MCF 10A (cell line): ENCODE data around the gene SSH2. TPM values are rescaled to one million over a fixed set of nuclear protein-coding genes. Genes with fewer than 3 reads are reported as not detected.

Experiments used
- BruUV-seq: library from RNA; stranded (reverse); fragments of 400-500 nt; replicated peaks from 2 replicates; lab custom pipeline; 2021; lab: Mats Ljungman, UMichigan
- CTCF ChIA-PET: fragments of 300-600 bp; sonication (Branson Sonifier 250); formaldehyde crosslinking; extraction: SDS; loops from one replicate; lab custom pipeline; 2021; ENCODE audit warnings: antibody characterized with exemption, inconsistent platforms; lab: Yijun Ruan, JAX
- POLR2A ChIA-PET: fragments of 300-600, 350-650 bp; sonication (Branson Sonifier 250); formaldehyde crosslinking; extraction: SDS; loops from one replicate; lab custom pipeline; 2020; ENCODE audit warnings: antibody characterized with exemption, inconsistent platforms; lab: Yijun Ruan, JAX
- DNase-seq: peaks from one replicate; pipeline ENCODE4 v3.0.0-alpha.2; 2018; ENCODE audit not compliant: unreplicated experiment
- H3K27ac Mint-ChIP-seq: one replicate; pipeline ENCODE4 v1.8.0; 2022; ENCODE audit warnings: mild to moderate bottlenecking, low read depth, mixed read lengths; ENCODE audit not compliant: unreplicated experiment
- H3K27me3 Mint-ChIP-seq: one replicate; pipeline ENCODE4 v1.8.0; 2022; ENCODE audit warnings: mixed read lengths; ENCODE audit not compliant: insufficient read depth, unreplicated experiment
- H3K36me3 Mint-ChIP-seq: one replicate; pipeline ENCODE4 v1.8.0; 2022; ENCODE audit warnings: mild to moderate bottlenecking, moderate library complexity, mixed read lengths; ENCODE audit not compliant: insufficient read depth, unreplicated experiment
- H3K4me1 Mint-ChIP-seq: one replicate; pipeline ENCODE4 v1.8.0; 2022; ENCODE audit warnings: mixed read lengths; ENCODE audit not compliant: insufficient read depth, unreplicated experiment
- H3K4me3 Mint-ChIP-seq: one replicate; pipeline ENCODE4 v1.8.0; 2022; ENCODE audit warnings: mild to moderate bottlenecking, moderate library complexity, mixed read lengths; ENCODE audit not compliant: unreplicated experiment
- H3K9me3 Mint-ChIP-seq: one replicate; pipeline ENCODE4 v1.8.0; 2022; ENCODE audit warnings: mixed read lengths; ENCODE audit not compliant: unreplicated experiment
- CTCF ChIP-seq: fragments of 200-600 bp; IDR thresholded peaks from one replicate; pipeline ENCODE4 v1.8.0; 2022; ENCODE audit warnings: antibody characterized with exemption, mild to moderate bottlenecking; ENCODE audit not compliant: unreplicated experiment
- intact Hi-C: fragments of 100-400 bp; cut with micrococcal nuclease; formaldehyde crosslinking; loops from 2 replicates; pipeline ENCODE4 v1.14.1; 2022
- total RNA-seq: library from RNA; stranded (reverse); gene quantifications from 2 replicates; pipeline ENCODE4 v1.2.3, GENCODE V29; 2022

The SSH2 gene
- total RNA-seq, 1 experiment from 2014 or later, result 21.9 TPM

- Mint-ChIP-seq H3K27ac (peak overlapping the region; percentile 57), H3K9me3 (no peaks in the 10 kb centered on the region), H3K4me1 (peaks cover 29% of the 10 kb centered on the region), H3K36me3 (no peaks in the 10 kb centered on the region), H3K27me3 (no peaks in the 10 kb centered on the region), H3K4me3 (no peak overlapping the region)
- BruUV-seq, result no TSS peak
- intact Hi-C loops, result loop anchor here (1.0 to 2.0 kb wide), 6 partner anchors 62 to 350 kb away; no protein-coding TSS in a partner anchor
- CTCF ChIA-PET, result interaction anchor here (0.5 to 9.6 kb wide), 61 partner anchors 9 to 1937 kb away, joined by 3 to 323 read pairs (median 5); partner anchors contain the start of genes EFCAB5 and GOSR1
- no peak for DNase-seq
- no peak for TF ChIP-seq CTCF
- POLR2A ChIA-PET, result interaction anchor here (0.6 to 4.9 kb wide), 40 partner anchors 9 to 1041 kb away, joined by 3 to 49 read pairs (median 4); partner anchors contain the start of genes ABHD15, ANKRD13B and TP53I13
Observed at GRCh38 chr17:29930409-29931010, 482 bp upstream of the SSH2 start.

GRCh38 chr17:29929006-29929532 lies 959 bp downstream of the SSH2 start:
- no peak overlapping the region for H3K4me3 Mint-ChIP-seq
- intact Hi-C loops, result no loop called here
- no TSS peak for BruUV-seq
- H3K4me1 Mint-ChIP-seq, result peaks cover 29% of the 10 kb centered on the region
- ChIA-PET POLR2A (interaction anchor here (0.7 to 4.9 kb wide), 17 partner anchors 10 to 341 kb away, joined by 3 to 49 read pairs (median 5); partner anchors contain the start of gene ANKRD13B), CTCF (interaction anchor here (0.6 to 9.6 kb wide), 5 partner anchors 56 to 290 kb away, joined by 3 to 323 read pairs (median 43); no protein-coding TSS in a partner anchor)
- no peaks in the 10 kb centered on the region for H3K36me3 Mint-ChIP-seq
- H3K27ac Mint-ChIP-seq, result peak overlapping the region; percentile 57
- no peak for TF ChIP-seq CTCF
- peak; percentile 57 for DNase-seq
- H3K9me3 Mint-ChIP-seq, result no peaks in the 10 kb centered on the region
- H3K27me3 Mint-ChIP-seq, result no peaks in the 10 kb centered on the region

- no peak for DNase-seq
Observed at GRCh38 chr17:29927546-29927945, 2.5 kb downstream of the SSH2 start.

More at GRCh38 chr17:29927546-29927945, 2.5 kb downstream of the SSH2 start:
- intact Hi-C loops, result no loop called here
- POLR2A ChIA-PET, result interaction anchor here (0.7 to 4.9 kb wide), 11 partner anchors 8 to 340 kb away, joined by 3 to 38 read pairs (median 4); no protein-coding TSS in a partner anchor
- no peak overlapping the region for H3K4me3 Mint-ChIP-seq
- H3K27me3 Mint-ChIP-seq, result no peaks in the 10 kb centered on the region
- H3K9me3 Mint-ChIP-seq, result no peaks in the 10 kb centered on the region
- TF ChIP-seq CTCF, result no peak
- H3K4me1 Mint-ChIP-seq, result peaks cover 24% of the 10 kb centered on the region
- no peaks in the 10 kb centered on the region for H3K36me3 Mint-ChIP-seq
- BruUV-seq, result no TSS peak
- CTCF ChIA-PET, result interaction anchor here (0.7 to 9.6 kb wide), 5 partner anchors 33 to 1776 kb away, joined by 3 to 323 read pairs (median 4); no protein-coding TSS in a partner anchor
- H3K27ac Mint-ChIP-seq, result peak overlapping the region; percentile 29
